SK-N-SH treated with all-trans-retinoic acid at 6 μM for 48 hours (cell line): Measurements from ENCODE around the gene PLTP.

Experiments
- ATAC-seq: fragments of 200-7000 bp; cut with Tn5 transposase; 3 replicates; pipeline ENCODE4 v1.9.1; 2020; ENCODE audit warnings: mild to moderate bottlenecking, moderate library complexity
- ARNTL ChIP-seq: fragments of 450-650 bp; formaldehyde crosslinking; IDR thresholded peaks from 2 replicates; pipeline ENCODE4 v1.5.0; 2020; ENCODE audit warnings: low read depth, mild to moderate bottlenecking, moderate library complexity, borderline replicate concordance
- CSDC2 ChIP-seq: fragments of 250-450 bp; sonication (Bioruptor Pico); IDR thresholded peaks from 2 replicates; pipeline ENCODE4 v1.5.0; 2020; ENCODE audit warnings: mild to moderate bottlenecking, moderate library complexity
- CSRNP3 ChIP-seq: fragments of 250-450 bp; sonication (Bioruptor Pico); IDR thresholded peaks from 2 replicates; pipeline ENCODE4 v1.5.1; 2021; ENCODE audit warnings: mild to moderate bottlenecking, moderate library complexity
- ESRRG ChIP-seq: fragments of 250-450 bp; sonication (Bioruptor Pico); IDR thresholded peaks from 2 replicates; pipeline ENCODE4 v1.6.1; 2021; ENCODE audit warnings: mild to moderate bottlenecking
- GLIS3 ChIP-seq: fragments of 250-450 bp; sonication (Bioruptor Pico); IDR thresholded peaks from 2 replicates; pipeline ENCODE4 v1.5.0; 2020; ENCODE audit warnings: mild to moderate bottlenecking, moderate library complexity
- ISL1 ChIP-seq: fragments of 250-450 bp; sonication (Bioruptor Pico); IDR thresholded peaks from 2 replicates; pipeline ENCODE4 v2.1.2; 2022; ENCODE audit warnings: mild to moderate bottlenecking, moderate library complexity
- OSR1 ChIP-seq: fragments of 250-450 bp; sonication (Bioruptor Pico); IDR thresholded peaks from 2 replicates; pipeline ENCODE4 v1.8.0; 2022; ENCODE audit warnings: moderate library complexity, mild to moderate bottlenecking, inconsistent platforms
- PATZ1 ChIP-seq: fragments of 250-450 bp; sonication (Bioruptor Pico); IDR thresholded peaks from 2 replicates; pipeline ENCODE4 v1.8.0; 2020; ENCODE audit warnings: mild to moderate bottlenecking, moderate library complexity, borderline replicate concordance
- POU6F1 ChIP-seq: fragments of 250-450 bp; sonication (Bioruptor Pico); IDR thresholded peaks from 2 replicates; pipeline ENCODE4 v1.8.0; 2021; ENCODE audit warnings: low read depth, mild to moderate bottlenecking, moderate library complexity, borderline replicate concordance
- PPARA ChIP-seq: fragments of 250-450 bp; sonication (Bioruptor Pico); IDR thresholded peaks from 2 replicates; pipeline ENCODE4 v1.5.0; 2020; ENCODE audit warnings: mild to moderate bottlenecking, borderline replicate concordance
- RARB ChIP-seq: fragments of 250-450 bp; sonication (Bioruptor Pico); IDR thresholded peaks from 2 replicates; pipeline ENCODE4 v1.8.0; 2021; ENCODE audit warnings: mild to moderate bottlenecking, moderate library complexity
- SNAI2 ChIP-seq: fragments of 250-450 bp; sonication (Bioruptor Pico); IDR thresholded peaks from 2 replicates; pipeline ENCODE4 v1.5.0; 2020; ENCODE audit warnings: mild to moderate bottlenecking, moderate library complexity
- TCF4 ChIP-seq: fragments of 250-450 bp; sonication (Bioruptor Pico); IDR thresholded peaks from 2 replicates; pipeline ENCODE4 v1.8.0; 2021; ENCODE audit warnings: mild to moderate bottlenecking, moderate library complexity, borderline replicate concordance
- TOX ChIP-seq: fragments of 250-450 bp; sonication (Bioruptor Pico); IDR thresholded peaks from 2 replicates; pipeline ENCODE4 v1.8.0; 2021; ENCODE audit warnings: mild to moderate bottlenecking, moderate library complexity, borderline replicate concordance
- ZC3H10 ChIP-seq: fragments of 250-450 bp; sonication (Bioruptor Pico); IDR thresholded peaks from 2 replicates; pipeline ENCODE4 v1.5.1; 2021; ENCODE audit warnings: mild to moderate bottlenecking, moderate library complexity
- ZFP3 ChIP-seq: fragments of 250-450 bp; sonication (Bioruptor Pico); IDR thresholded peaks from 2 replicates; pipeline ENCODE4 v1.5.0; 2020; ENCODE audit warnings: mild to moderate bottlenecking, moderate library complexity
- ZFP30 ChIP-seq: fragments of 450-650 bp; formaldehyde crosslinking; IDR thresholded peaks from 2 replicates; pipeline ENCODE4 v1.5.0; 2022; ENCODE audit warnings: mild to moderate bottlenecking, moderate library complexity
- ZNF565 ChIP-seq: fragments of 450-650 bp; formaldehyde crosslinking; conservative IDR thresholded peaks from 2 replicates; pipeline ENCODE4 v1.5.0; 2020; ENCODE audit warnings: low read depth, mild to moderate bottlenecking, moderate library complexity
- ZNF70 ChIP-seq: fragments of 450-650 bp; formaldehyde crosslinking; IDR thresholded peaks from 2 replicates; pipeline ENCODE4 v1.5.0; 2020; ENCODE audit warnings: mild to moderate bottlenecking, moderate library complexity
- ZNF8 ChIP-seq: fragments of 450-650 bp; formaldehyde crosslinking; IDR thresholded peaks from 2 replicates; pipeline ENCODE4 v1.5.0; 2020; ENCODE audit warnings: mild to moderate bottlenecking, moderate library complexity

The PLTP gene

GRCh38 chr20:45925821-45926506, 14.0 kb upstream of the PLTP start:
- ATAC-seq = no peak
- TF ChIP-seq ESRRG = no peak
- TF ChIP-seq RARB = no peak
- TF ChIP-seq CSRNP3 = no peak

GRCh38 chr20:45924391-45925261, 12.7 kb upstream of the PLTP start:
- TF ChIP-seq ZNF70 (CRISPR knock-in tag) (no peak), OSR1 (no peak), ISL1 (no peak), CSDC2 (CRISPR knock-in tag) (no peak), ZFP30 (CRISPR knock-in tag) (no peak), SNAI2 (CRISPR knock-in tag) (no peak), PPARA (CRISPR knock-in tag) (no peak)
- TF ChIP-seq, all 23 proteins: peak for 0
- no peak; the same call in 2 of the 3 replicates for ATAC-seq

GRCh38 chr20:45921337-45922189, 9.6 kb upstream of the PLTP start:
- ATAC-seq = no peak
- TF ChIP-seq OSR1 = no peak
- no peak for TF ChIP-seq ISL1
- TF ChIP-seq CSRNP3 = no peak
- TF ChIP-seq POU6F1 (CRISPR knock-in tag) = no peak
- no peak for TF ChIP-seq ZC3H10 (CRISPR knock-in tag)
- TF ChIP-seq RARB = no peak
- TF ChIP-seq ZFP3 (CRISPR knock-in tag) = no peak
- no peak for TF ChIP-seq TOX
- no peak for TF ChIP-seq ZNF565 (CRISPR knock-in tag)
- no peak for TF ChIP-seq SNAI2 (CRISPR knock-in tag)
- no peak for TF ChIP-seq PATZ1

- ATAC-seq = no peak
- TF ChIP-seq ARNTL (CRISPR knock-in tag) (no peak), SNAI2 (CRISPR knock-in tag) (no peak), PATZ1 (no peak), ISL1 (no peak), RARB (no peak), TCF4 (CRISPR knock-in tag) (no peak), OSR1 (no peak), ZNF565 (CRISPR knock-in tag) (no peak), POU6F1 (CRISPR knock-in tag) (no peak), GLIS3 (CRISPR knock-in tag) (no peak), ZNF8 (no peak)
These were observed 8.7 kb upstream of the PLTP start for GRCh38 chr20:45920462-45921336.
